Measurements from ENCODE around the gene KLF14. TPM values are rescaled to one million over a fixed set of nuclear protein-coding genes. Genes with fewer than 3 reads are reported as not detected.
"Not testable (repeated sequence)": the region's sequence is repeated elsewhere in the genome, so short reads cannot be mapped to it uniquely, and the experiment has no call there.

The KLF14 gene
- total RNA-seq, result under 1 TPM in 2 of 3 donors, not detected in 1; 0.15 to 0.80 TPM

DNA sequence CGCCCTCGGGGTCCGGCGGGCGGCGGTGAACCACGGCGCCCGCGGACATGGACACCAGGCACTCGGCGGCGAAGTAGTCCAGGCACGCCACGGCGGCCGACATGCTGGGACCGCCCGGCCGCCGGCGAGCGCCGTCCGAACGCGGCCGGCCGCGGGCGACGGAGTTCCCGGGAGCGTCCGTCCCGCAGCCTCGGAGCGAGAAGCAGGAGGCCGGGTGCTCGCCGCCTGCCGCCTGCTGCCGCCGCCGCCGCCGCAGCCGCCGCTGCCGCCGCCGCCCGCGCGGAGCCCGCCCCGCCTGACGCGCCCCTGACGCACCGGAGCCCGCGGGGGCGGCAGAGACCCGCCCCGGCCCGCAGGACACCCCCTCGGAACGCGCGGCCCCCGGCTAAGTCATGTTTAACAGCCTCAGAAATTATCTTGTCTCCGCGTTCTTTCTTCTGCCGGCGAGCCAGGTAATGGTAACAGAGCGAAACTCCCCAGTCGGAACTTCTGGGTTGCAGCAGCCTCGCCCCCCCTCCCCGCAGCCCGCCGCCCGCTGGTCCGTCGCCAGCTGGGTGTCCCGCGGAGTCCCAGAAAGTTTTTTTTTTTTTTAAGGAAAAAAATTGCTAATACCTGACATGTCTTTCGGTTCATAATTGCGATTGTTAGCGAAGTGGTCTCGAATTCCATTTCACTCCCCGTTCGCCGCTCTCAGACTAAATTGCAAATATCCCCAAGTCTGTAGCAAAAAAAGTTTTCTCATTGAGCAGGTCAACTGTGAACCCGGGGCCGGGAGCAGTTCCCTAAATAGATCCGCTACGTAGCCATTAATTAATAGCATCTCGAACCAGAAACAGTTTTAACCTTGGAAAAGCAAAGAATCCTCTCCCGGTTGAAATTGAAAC, at the start of gene KLF14:
TSS of gene KLF14 (minus strand) at position 277 of the 884 bp plus-strand sequence. CDS start at position 103, 174 bp downstream.
- TF ChIP-seq POLR2AphosphoS5 (IDR thresholded peaks at IDR 0.05), result no peak
- TF ChIP-seq, protein P1, sequence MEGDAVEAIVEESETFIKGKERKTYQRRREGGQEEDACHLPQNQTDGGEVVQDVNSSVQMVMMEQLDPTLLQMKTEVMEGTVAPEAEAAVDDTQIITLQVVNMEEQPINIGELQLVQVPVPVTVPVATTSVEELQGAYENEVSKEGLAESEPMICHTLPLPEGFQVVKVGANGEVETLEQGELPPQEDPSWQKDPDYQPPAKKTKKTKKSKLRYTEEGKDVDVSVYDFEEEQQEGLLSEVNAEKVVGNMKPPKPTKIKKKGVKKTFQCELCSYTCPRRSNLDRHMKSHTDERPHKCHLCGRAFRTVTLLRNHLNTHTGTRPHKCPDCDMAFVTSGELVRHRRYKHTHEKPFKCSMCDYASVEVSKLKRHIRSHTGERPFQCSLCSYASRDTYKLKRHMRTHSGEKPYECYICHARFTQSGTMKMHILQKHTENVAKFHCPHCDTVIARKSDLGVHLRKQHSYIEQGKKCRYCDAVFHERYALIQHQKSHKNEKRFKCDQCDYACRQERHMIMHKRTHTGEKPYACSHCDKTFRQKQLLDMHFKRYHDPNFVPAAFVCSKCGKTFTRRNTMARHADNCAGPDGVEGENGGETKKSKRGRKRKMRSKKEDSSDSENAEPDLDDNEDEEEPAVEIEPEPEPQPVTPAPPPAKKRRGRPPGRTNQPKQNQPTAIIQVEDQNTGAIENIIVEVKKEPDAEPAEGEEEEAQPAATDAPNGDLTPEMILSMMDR (IDR thresholded peaks at IDR 0.05), result no peak
- TF ChIP-seq POLR2A (IDR thresholded peaks at IDR 0.05), result no peak
- H3K4me1 ChIP-seq, result no peaks in the 10 kb centered on the region
- H3K9me3 ChIP-seq, result peaks cover 24 to 43% of the 10 kb centered on the region in 2 donors
- intact Hi-C loops (cut with DNase I; ENCODE audit: low total_unique reads), result no loop called here
- DNase-seq (ENCODE audit: low spot score in 2 of 2), result no peak
- H3K4me3 ChIP-seq, result peak within 1 kb of the TSS; percentile 50 to 66 (median 52)
- peaks cover 3 to 79% of the 10 kb centered on the region in 2 donors for H3K27me3 ChIP-seq
- H3K36me3 ChIP-seq, result no peaks in the 10 kb centered on the region
- peak within 1 kb of the TSS in 1 of 2 donors; percentile 45 for H3K27ac ChIP-seq

DNA sequence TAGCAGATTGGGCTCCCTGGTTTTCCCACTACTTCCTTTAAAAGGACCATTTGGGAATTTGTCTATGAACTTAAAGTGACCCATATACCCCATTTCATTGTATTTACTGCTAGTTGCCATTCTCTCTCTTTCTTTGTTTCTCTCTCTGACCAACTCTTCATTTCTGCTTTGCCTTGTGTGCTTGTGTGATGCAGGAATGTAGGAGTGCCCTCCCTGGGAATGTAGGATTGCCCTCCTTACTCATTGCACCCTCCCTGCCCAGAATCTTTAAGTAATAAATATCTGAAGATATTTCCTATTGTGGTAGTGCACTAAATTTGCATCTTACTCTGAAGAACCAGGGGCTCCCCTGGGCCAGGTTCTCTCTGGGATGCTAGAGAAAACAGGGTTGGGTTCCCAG, 47.3 kb upstream of the KLF14 start:
- Histone ChIP-seq H3K27ac (no peak overlapping the region), H3K9me3 (no peaks in the 10 kb centered on the region), H3K4me1 (no peaks in the 10 kb centered on the region), H3K36me3 (no peaks in the 10 kb centered on the region), H3K27me3 (no peaks in the 10 kb centered on the region), H3K4me3 (no peak overlapping the region)
- intact Hi-C loops (cut with DNase I; ENCODE audit: low total_unique reads), result no loop called here
- TF ChIP-seq POLR2A (IDR thresholded peaks at IDR 0.05) (no peak), POLR2AphosphoS5 (IDR thresholded peaks at IDR 0.05) (no peak)
- TF ChIP-seq, protein P1 (IDR thresholded peaks at IDR 0.05), result no peak
- no peak for DNase-seq (ENCODE audit: low spot score in 2 of 2)

DNA sequence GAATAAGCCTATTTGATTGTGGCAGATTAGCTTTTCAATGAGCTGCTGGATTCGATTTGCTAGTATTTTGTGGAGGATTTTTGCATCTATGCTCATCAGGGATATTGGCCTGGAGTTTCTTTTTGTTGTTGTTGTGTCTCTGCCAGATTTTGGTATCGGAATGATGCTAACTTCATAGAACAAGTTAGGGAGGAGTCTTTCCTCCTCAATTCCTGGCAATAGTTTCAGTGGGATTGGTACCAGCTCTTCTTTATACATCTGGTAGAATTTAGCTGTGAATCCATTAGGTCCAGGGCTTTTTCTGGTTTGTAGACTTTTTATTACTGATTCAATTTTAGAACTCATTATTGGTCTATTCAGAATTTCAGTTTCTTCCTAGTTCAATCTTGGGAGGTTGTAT, 43.4 kb upstream of the KLF14 start:
- Histone ChIP-seq H3K4me3 (no peak overlapping the region), H3K4me1 (no peaks in the 10 kb centered on the region), H3K27ac (no peak overlapping the region), H3K36me3 (no peaks in the 10 kb centered on the region), H3K9me3 (peaks cover 3% of the 10 kb centered on the region in 2 donors), H3K27me3 (no peaks in the 10 kb centered on the region)
- intact Hi-C loops (cut with DNase I; ENCODE audit: low total_unique reads), result no loop called here
- no peak for DNase-seq (ENCODE audit: low spot score in 2 of 2)
- TF ChIP-seq, protein P1 (IDR thresholded peaks at IDR 0.05), result no peak
- TF ChIP-seq POLR2A (IDR thresholded peaks at IDR 0.05) (no peak), POLR2AphosphoS5 (IDR thresholded peaks at IDR 0.05) (no peak)

DNA sequence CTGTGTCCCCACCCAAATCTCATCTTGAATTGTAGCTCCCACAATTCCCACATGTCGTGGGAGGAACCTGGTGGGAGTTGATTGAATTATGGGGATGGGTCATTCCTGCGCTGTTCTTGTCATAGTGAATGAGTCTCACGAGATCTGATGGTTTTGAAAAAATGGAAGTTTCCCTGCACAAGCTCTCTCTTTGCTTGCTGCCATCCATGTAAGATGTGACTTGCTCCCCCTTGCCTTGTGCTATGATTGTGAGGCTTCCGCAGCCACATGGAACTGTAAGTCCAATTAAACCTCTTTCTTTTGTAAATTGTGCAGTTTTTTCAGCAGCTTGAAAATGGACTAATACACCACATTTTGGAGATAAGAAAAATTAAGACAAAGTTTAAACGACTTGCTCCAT, 38.4 kb upstream of the KLF14 start:
- H3K9me3 ChIP-seq, result peaks cover 5 to 37% of the 10 kb centered on the region in 2 donors
- H3K27me3 ChIP-seq; DNase-seq (ENCODE audit: low spot score in 2 of 2); H3K27ac ChIP-seq; H3K36me3 ChIP-seq; H3K4me3 ChIP-seq; H3K4me1 ChIP-seq; intact Hi-C loops (cut with DNase I; ENCODE audit: low total_unique reads): not testable (repeated sequence)

DNA sequence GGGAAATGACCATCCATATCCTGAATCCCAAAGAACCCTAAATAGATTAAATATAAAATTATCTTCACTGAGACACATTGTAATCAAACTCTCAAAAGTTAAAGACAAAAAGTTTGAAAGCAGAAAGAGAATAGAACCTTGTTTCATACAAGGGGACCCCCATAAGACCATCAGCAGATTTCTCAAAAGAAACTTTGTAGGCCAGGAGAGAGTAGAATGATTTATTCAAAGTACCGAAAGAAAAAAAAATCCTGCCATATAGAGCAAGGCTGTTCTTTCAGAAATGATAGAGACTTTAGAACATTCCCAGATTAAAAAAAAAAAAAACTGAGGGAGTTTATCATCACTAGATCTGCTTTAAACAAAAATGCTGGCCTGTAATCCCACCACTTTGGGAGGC, 34.8 kb upstream of the KLF14 start:
- H3K27me3 ChIP-seq, result no peaks in the 10 kb centered on the region
- peaks cover 5 to 37% of the 10 kb centered on the region in 2 donors for H3K9me3 ChIP-seq
- no peak for DNase-seq (ENCODE audit: low spot score in 2 of 2)
- intact Hi-C loops (cut with DNase I; ENCODE audit: low total_unique reads), result no loop called here
- H3K36me3 ChIP-seq, result no peaks in the 10 kb centered on the region
- TF ChIP-seq, protein P1 (IDR thresholded peaks at IDR 0.05), result no peak
- TF ChIP-seq POLR2A (IDR thresholded peaks at IDR 0.05) (no peak), POLR2AphosphoS5 (IDR thresholded peaks at IDR 0.05) (no peak)
- no peak overlapping the region for H3K4me3 ChIP-seq
- no peak overlapping the region for H3K27ac ChIP-seq
- H3K4me1 ChIP-seq, result no peaks in the 10 kb centered on the region

DNA sequence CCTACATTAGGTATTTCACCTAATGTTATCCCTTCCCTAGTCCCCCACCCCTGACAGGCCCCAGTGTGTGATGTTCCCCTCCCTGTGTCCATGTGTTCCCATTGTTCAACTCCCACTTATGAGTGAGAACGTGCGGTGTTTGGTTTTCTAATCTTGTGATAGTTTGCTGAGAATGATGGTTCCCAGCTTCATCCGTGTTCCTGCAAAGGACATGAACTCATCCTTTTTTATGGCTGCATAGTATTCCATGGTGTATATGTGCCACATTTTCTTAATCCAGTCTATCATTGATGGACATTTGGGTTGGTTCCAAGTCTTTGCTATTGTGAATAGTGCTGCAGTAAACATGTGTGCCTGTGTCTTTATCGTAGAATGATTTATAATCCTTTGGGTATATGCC, 30.6 kb upstream of the KLF14 start:
- H3K4me3 ChIP-seq; DNase-seq (ENCODE audit: low spot score in 2 of 2); H3K27ac ChIP-seq; intact Hi-C loops (cut with DNase I; ENCODE audit: low total_unique reads); H3K36me3 ChIP-seq; H3K4me1 ChIP-seq; H3K27me3 ChIP-seq: not testable (repeated sequence)
- H3K9me3 ChIP-seq, result peaks cover 0 to 19% of the 10 kb centered on the region in 2 donors
